IPS-18c (cell line): ENCODE results near the gene PDZD4.
A peak's percentile ranks its signal among the peaks of the same experiment; 100 is the strongest.

ENCODE experiments used
- H3K4me3 ChIP-seq: 2 replicates; pipeline ENCODE4 v1.7.0; 2013; ENCODE audit warnings: low read depth, mild to moderate bottlenecking, low read length, moderate library complexity; ENCODE audit not compliant: insufficient read depth
- H3K9me3 ChIP-seq: one replicate; pipeline ENCODE4 v1.6.1; 2013; ENCODE audit warnings: mild to moderate bottlenecking, low read length, moderate library complexity; ENCODE audit not compliant: control insufficient read depth, insufficient read depth

The PDZD4 gene

GRCh38 chrX:153829799-153830639 is at the start of gene PDZD4:
TSS of gene PDZD4 (minus strand) at chrX:153830544. CDS start at chrX:153830298, 246 bp downstream.
- Histone ChIP-seq H3K9me3 (peaks cover 16% of the 10 kb centered on the region), H3K4me3 (peak within 1 kb of the TSS; percentile 59)

- H3K4me3 ChIP-seq = no peak overlapping the region
These were observed 49.5 kb upstream of the PDZD4 start for GRCh38 chrX:153879741-153880439.

GRCh38 chrX:153878969-153879653 is 48.8 kb upstream of the PDZD4 start:
- Histone ChIP-seq H3K9me3 (peaks cover 10% of the 10 kb centered on the region), H3K4me3 (peak overlapping the region; percentile 16; the same call in 1 of the 2 replicates)

More at GRCh38 chrX:153879741-153880439, 49.5 kb upstream of the PDZD4 start:
- peaks cover 10% of the 10 kb centered on the region for H3K9me3 ChIP-seq

GRCh38 chrX:153878345-153878744 is 48.0 kb upstream of the PDZD4 start:
- Histone ChIP-seq H3K9me3 (peaks cover 7% of the 10 kb centered on the region), H3K4me3 (no peak overlapping the region)

GRCh38 chrX:153877571-153878261 is 47.4 kb upstream of the PDZD4 start:
- peaks cover 5% of the 10 kb centered on the region for H3K9me3 ChIP-seq
- no peak overlapping the region for H3K4me3 ChIP-seq

- no peak overlapping the region for H3K4me3 ChIP-seq
- H3K9me3 ChIP-seq = peaks cover 4% of the 10 kb centered on the region
These were observed 45.8 kb upstream of the PDZD4 start for GRCh38 chrX:153876112-153876491.

- H3K4me3 ChIP-seq = no peak overlapping the region; the same call in 1 of the 2 replicates
- H3K9me3 ChIP-seq = peaks cover 4% of the 10 kb centered on the region
These were observed 45.2 kb upstream of the PDZD4 start for GRCh38 chrX:153875391-153876111.

- H3K9me3 ChIP-seq = peaks cover 4% of the 10 kb centered on the region
- no peak overlapping the region; the same call in 1 of the 2 replicates for H3K4me3 ChIP-seq
These were observed 44.2 kb upstream of the PDZD4 start for GRCh38 chrX:153874366-153875125.

GRCh38 chrX:153874085-153874365 is 43.7 kb upstream of the PDZD4 start:
- H3K4me3 ChIP-seq = no peak overlapping the region
- H3K9me3 ChIP-seq = peaks cover 4% of the 10 kb centered on the region

- Histone ChIP-seq H3K4me3 (no peak overlapping the region), H3K9me3 (peaks cover 4% of the 10 kb centered on the region)
These were observed 43.1 kb upstream of the PDZD4 start for GRCh38 chrX:153873282-153874084.

- H3K9me3 ChIP-seq = peaks cover 7% of the 10 kb centered on the region
- H3K4me3 ChIP-seq = no peak overlapping the region
These were observed 41.9 kb upstream of the PDZD4 start for GRCh38 chrX:153871946-153872878.

- Histone ChIP-seq H3K9me3 (peaks cover 7% of the 10 kb centered on the region), H3K4me3 (no peak overlapping the region; the same call in 1 of the 2 replicates)
These were observed 41.1 kb upstream of the PDZD4 start for GRCh38 chrX:153871451-153871850.

- no peak overlapping the region; the same call in 1 of the 2 replicates for H3K4me3 ChIP-seq
- H3K9me3 ChIP-seq = peaks cover 7% of the 10 kb centered on the region
These were observed 40.5 kb upstream of the PDZD4 start for GRCh38 chrX:153870791-153871360.

- Histone ChIP-seq H3K4me3 (no peak overlapping the region), H3K9me3 (peaks cover 10% of the 10 kb centered on the region)
These were observed 39.9 kb upstream of the PDZD4 start for GRCh38 chrX:153870288-153870690.
